Brain microvascular endothelial cell (primary cell): ENCODE data around the gene OR6M1.

ENCODE experiments used
- DNase-seq: peaks from one replicate; pipeline ENCODE4 v3.0.0-alpha.2; 2020
- H3K27ac ChIP-seq: fragments of 250-450 bp; sonication (Bioruptor Pico); 2 replicates; pipeline ENCODE4 v1.5.1; 2020; ENCODE audit warnings: mild to moderate bottlenecking, moderate library complexity
- H3K27me3 ChIP-seq: fragments of 250-450 bp; sonication (Bioruptor Pico); replicated peaks from 2 replicates; pipeline ENCODE4 v1.5.1; 2020; ENCODE audit warnings: mild to moderate bottlenecking
- H3K36me3 ChIP-seq: fragments of 250-450 bp; sonication (Bioruptor Pico); replicated peaks from 2 replicates; pipeline ENCODE4 v1.5.1; 2020; ENCODE audit warnings: mild to moderate bottlenecking
- H3K4me3 ChIP-seq: 2 replicates; pipeline ENCODE4 v1.5.1; 2011; ENCODE audit warnings: low read depth, mild to moderate bottlenecking, control low read depth, low read length, moderate library complexity
- in situ Hi-C: cut with HindIII; loops from 2 replicates; pipeline ENCODE4 v1.10.0; 2017; ENCODE audit warnings: low sequenced_read_pairs, low pct_ligation_motif_present
- TF ChIP-seq, protein P1 (sequence below): IDR thresholded peaks from 2 replicates; pipeline ENCODE4 v1.5.1; 2011; ENCODE audit warnings: low read depth, mild to moderate bottlenecking, moderate library complexity, low read length, control low read depth, inconsistent platforms; ENCODE audit errors: missing control alignments

The OR6M1 gene

DNA sequence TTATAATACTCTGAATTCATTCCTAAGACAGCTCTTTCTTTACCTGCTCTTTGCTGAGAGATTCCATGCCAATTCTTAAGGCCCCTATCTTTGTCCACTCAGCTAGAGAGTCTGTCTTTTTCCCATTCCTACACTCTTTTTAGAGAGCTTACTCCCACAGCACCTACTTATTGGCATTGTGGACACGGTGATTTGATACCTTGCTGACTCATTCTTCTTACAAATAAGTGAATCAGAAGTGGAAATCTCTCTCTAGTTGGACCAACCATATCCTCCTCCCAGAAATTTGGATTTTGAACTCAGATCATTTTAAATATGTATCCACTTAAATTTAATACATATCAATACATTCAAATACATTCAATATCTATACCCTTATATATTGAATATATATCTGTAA is 32.5 kb upstream of the OR6M1 start:
- Histone ChIP-seq H3K4me3 (no peak overlapping the region), H3K27me3 (no peaks in the 10 kb centered on the region), H3K36me3 (no peaks in the 10 kb centered on the region), H3K27ac (no peak overlapping the region)
- no peak for DNase-seq
- TF ChIP-seq, protein P1, sequence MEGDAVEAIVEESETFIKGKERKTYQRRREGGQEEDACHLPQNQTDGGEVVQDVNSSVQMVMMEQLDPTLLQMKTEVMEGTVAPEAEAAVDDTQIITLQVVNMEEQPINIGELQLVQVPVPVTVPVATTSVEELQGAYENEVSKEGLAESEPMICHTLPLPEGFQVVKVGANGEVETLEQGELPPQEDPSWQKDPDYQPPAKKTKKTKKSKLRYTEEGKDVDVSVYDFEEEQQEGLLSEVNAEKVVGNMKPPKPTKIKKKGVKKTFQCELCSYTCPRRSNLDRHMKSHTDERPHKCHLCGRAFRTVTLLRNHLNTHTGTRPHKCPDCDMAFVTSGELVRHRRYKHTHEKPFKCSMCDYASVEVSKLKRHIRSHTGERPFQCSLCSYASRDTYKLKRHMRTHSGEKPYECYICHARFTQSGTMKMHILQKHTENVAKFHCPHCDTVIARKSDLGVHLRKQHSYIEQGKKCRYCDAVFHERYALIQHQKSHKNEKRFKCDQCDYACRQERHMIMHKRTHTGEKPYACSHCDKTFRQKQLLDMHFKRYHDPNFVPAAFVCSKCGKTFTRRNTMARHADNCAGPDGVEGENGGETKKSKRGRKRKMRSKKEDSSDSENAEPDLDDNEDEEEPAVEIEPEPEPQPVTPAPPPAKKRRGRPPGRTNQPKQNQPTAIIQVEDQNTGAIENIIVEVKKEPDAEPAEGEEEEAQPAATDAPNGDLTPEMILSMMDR: no peak
- in situ Hi-C loops: no loop called here

DNA sequence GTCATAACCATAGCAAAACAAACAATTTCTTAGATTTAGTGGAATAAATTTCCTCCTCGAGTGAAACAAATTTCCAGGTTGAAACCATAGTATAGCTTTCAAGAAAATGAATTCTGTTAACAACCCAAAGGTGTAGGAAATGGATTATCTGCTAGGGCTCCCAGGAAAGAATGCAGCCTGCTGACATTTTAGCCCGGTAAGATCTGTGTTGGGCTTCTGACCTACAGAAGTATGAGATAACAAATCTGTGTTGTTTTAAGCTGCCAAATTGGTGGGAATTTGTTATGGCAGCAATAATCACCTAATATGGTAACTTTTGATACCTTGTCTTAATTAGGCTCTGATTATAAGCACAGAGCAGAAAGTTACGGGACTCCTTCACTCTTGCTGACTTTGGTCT is 32.0 kb upstream of the OR6M1 start:
- TF ChIP-seq, protein P1: no peak
- Histone ChIP-seq H3K27ac (no peak overlapping the region), H3K4me3 (no peak overlapping the region), H3K27me3 (no peaks in the 10 kb centered on the region), H3K36me3 (no peaks in the 10 kb centered on the region)
- DNase-seq: no peak
- in situ Hi-C loops: no loop called here

GRCh38 chr11:123833095-123833494 is 26.9 kb upstream of the OR6M1 start:
- Histone ChIP-seq H3K27me3 (no peaks in the 10 kb centered on the region), H3K36me3 (no peaks in the 10 kb centered on the region), H3K27ac (no peak overlapping the region), H3K4me3 (no peak overlapping the region)
- TF ChIP-seq, protein P1: no peak
- no peak for DNase-seq
- in situ Hi-C loops: no loop called here

DNA sequence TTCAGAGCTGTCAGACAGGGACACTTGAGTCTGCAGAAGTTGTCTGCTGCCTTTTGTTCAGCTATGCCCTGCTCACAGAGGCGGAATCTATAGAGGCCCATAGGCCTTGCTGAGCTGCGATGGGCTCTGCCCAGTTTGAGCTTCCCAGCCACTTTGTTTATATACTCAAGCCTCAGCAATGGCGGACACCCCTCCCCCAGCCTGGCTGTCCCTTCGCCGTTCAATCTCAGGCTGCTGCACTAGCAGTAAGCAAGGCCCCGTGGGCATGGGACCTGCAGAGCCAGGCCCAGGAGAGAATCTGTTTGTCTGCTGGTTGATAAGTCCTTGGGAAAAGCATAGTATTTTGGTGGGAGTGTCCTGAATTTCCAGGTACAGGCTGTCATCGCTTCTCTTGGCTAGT is 23.6 kb upstream of the OR6M1 start:
- Histone ChIP-seq H3K4me3 (no peak overlapping the region), H3K36me3 (no peaks in the 10 kb centered on the region), H3K27me3 (no peaks in the 10 kb centered on the region), H3K27ac (no peak overlapping the region)
- no peak for DNase-seq
- TF ChIP-seq, protein P1: no peak
- in situ Hi-C loops: no loop called here

GRCh38 chr11:123822599-123822998 is 16.4 kb upstream of the OR6M1 start:
- no peaks in the 10 kb centered on the region for H3K27me3 ChIP-seq
- in situ Hi-C loops: no loop called here
- no peak overlapping the region for H3K4me3 ChIP-seq
- no peaks in the 10 kb centered on the region for H3K36me3 ChIP-seq
- no peak overlapping the region for H3K27ac ChIP-seq
- DNase-seq: no peak
- TF ChIP-seq, protein P1: no peak

DNA sequence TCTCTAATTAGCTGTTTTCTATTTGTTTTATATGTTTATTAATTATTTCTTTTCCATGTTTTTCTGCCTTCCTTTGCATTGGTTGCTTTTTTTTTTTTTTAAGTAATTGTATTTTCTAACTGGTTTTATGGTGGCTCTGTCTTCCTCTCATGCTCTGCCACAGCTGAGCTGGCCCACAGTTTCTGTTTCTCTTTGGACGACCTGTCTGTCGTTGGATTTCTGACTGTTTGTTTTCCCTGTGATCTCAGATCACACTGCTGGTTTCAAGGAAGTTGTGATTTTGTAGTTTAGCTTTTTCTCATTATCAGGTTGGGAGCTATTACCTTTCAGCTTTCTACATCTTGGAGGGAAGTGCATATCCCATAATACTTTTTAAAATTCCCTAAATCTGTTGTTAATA is 15.9 kb upstream of the OR6M1 start:
- in situ Hi-C loops: no loop called here
- Histone ChIP-seq H3K27me3 (no peaks in the 10 kb centered on the region), H3K4me3 (no peak overlapping the region), H3K36me3 (no peaks in the 10 kb centered on the region), H3K27ac (no peak overlapping the region)
- DNase-seq: no peak
- TF ChIP-seq, protein P1: no peak
